ENCODE measurements around the gene NLRP9.

The NLRP9 gene

DNA sequence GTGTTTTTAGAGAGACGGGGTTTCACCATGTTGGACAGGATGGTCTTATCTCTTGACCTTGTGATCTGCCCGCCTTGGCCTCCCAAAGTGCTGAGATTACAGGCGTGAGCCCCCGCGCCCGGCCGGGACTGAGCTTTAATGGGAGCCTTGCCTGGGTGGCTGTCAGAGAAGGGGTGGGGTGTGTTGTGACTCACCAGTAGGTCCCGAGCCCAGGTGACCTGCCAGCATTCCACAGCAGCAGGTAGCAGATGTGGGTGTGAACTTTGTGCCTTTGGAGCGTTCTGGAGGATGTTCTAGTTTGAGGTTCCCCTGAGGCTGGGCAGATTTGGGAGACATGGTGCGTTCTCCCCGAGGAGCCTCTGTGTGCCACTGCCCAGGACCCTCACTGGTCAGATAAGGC lies 70.2 kb downstream of the NLRP9 start:
- Mint-ChIP-seq H3K9me3 (no peaks in the 10 kb centered on the region), H3K27ac (no peak overlapping the region), H3K27me3 (ENCODE audit: low read depth, poor library complexity) (peaks cover 3% of the 10 kb centered on the region), H3K4me1 (peaks cover 19% of the 10 kb centered on the region), H3K4me3 (no peak overlapping the region), H3K36me3 (ENCODE audit: low read depth) (peaks cover 43% of the 10 kb centered on the region)
- DNase-seq: no peak
- TF ChIP-seq, protein P1, sequence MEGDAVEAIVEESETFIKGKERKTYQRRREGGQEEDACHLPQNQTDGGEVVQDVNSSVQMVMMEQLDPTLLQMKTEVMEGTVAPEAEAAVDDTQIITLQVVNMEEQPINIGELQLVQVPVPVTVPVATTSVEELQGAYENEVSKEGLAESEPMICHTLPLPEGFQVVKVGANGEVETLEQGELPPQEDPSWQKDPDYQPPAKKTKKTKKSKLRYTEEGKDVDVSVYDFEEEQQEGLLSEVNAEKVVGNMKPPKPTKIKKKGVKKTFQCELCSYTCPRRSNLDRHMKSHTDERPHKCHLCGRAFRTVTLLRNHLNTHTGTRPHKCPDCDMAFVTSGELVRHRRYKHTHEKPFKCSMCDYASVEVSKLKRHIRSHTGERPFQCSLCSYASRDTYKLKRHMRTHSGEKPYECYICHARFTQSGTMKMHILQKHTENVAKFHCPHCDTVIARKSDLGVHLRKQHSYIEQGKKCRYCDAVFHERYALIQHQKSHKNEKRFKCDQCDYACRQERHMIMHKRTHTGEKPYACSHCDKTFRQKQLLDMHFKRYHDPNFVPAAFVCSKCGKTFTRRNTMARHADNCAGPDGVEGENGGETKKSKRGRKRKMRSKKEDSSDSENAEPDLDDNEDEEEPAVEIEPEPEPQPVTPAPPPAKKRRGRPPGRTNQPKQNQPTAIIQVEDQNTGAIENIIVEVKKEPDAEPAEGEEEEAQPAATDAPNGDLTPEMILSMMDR (IDR thresholded peaks at IDR 0.05): no peak

DNA sequence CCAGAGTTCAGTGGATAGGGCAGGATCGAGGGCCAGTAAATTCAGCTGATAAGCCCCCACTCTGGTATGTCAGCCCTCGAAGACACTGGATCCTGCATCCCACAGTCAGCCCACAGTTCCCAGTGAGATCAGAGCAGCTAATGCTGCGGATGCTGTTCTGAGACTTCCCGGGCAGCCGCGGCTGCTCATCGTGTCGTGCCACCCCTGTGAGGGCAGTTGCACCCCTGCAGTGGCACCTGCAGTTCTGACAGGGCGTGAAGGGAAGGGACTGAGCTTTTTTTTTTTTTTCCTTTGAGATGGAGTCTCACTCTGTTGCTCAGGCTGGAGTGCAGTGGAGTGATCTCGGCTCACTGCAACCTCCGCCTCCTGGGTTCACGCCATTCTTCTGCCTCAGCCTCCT lies 70.7 kb downstream of the NLRP9 start:
- peaks cover 19% of the 10 kb centered on the region for H3K4me1 Mint-ChIP-seq
- H3K4me3 Mint-ChIP-seq: no peak overlapping the region
- H3K9me3 Mint-ChIP-seq: no peaks in the 10 kb centered on the region
- peaks cover 3% of the 10 kb centered on the region for H3K27me3 Mint-ChIP-seq (ENCODE audit: low read depth, poor library complexity)
- TF ChIP-seq, protein P1 (IDR thresholded peaks at IDR 0.05): no peak
- H3K27ac Mint-ChIP-seq: no peak overlapping the region
- no peak for DNase-seq
- H3K36me3 Mint-ChIP-seq (ENCODE audit: low read depth): peaks cover 47% of the 10 kb centered on the region

DNA sequence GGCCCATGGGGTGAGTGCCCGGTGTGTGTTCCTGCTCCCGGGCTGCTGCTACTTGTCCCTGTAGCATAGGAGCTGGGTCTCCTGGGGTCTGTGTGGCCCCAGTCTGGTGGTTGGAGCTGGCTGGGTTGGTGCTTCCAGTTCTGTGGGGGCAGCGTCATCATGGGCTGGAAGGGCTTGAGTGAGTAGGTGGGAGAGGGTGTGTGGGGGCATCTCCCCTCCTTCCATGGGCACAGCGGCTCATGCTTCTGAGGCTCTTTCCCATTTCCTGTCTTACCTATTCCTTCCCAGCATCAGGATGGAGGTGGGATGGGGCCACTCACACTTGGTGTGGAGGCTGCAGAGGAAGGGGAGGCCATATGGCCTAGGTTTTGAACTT lies 71.2 kb downstream of the NLRP9 start:
- Mint-ChIP-seq H3K4me1 (peaks cover 16% of the 10 kb centered on the region), H3K4me3 (no peak overlapping the region), H3K36me3 (ENCODE audit: low read depth) (peaks cover 47% of the 10 kb centered on the region), H3K9me3 (no peaks in the 10 kb centered on the region), H3K27ac (peak overlapping the region; percentile 16), H3K27me3 (ENCODE audit: low read depth, poor library complexity) (peaks cover 3% of the 10 kb centered on the region)
- TF ChIP-seq, protein P1 (IDR thresholded peaks at IDR 0.05): no peak
- no peak for DNase-seq

DNA sequence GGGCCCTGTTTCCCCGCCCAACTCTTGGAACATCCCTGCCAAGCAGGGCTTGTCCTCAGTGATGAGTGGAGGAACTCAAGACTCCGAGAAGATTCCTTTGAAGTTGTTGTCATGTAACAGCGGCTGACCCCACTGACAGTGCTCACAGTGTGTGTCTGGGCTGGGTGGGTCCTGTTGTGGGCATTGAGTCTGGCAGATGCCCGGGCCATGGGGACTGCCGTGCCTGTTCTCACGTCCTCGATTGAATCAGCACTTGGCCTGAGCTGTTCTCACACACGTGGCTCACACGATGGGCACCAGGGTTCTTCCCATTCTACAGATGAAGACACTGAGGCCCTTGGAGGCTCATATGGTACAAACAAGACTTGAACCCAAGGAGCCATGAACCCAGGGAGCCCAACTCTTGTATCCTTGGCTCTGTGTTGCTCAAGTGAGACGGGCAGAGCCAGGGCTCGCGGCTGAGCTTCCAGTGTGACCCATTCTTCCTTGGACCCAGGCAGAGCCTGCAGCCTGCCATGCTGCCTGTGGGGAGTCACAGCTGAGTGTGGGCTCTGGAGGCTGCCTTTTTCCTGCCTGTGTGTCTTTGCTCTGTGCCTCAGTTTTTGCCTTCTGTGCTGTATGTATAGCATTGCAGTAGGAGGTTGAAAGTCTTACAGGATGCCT lies 71.7 kb downstream of the NLRP9 start:
- TF ChIP-seq, protein P1 (IDR thresholded peaks at IDR 0.05): no peak
- H3K36me3 Mint-ChIP-seq (ENCODE audit: low read depth): peaks cover 51% of the 10 kb centered on the region
- no peaks in the 10 kb centered on the region for H3K9me3 Mint-ChIP-seq
- peaks cover 17% of the 10 kb centered on the region for H3K4me1 Mint-ChIP-seq
- DNase-seq: no peak
- H3K27ac Mint-ChIP-seq: peak overlapping the region; percentile 16
- no peak overlapping the region for H3K4me3 Mint-ChIP-seq
- peaks cover 3% of the 10 kb centered on the region for H3K27me3 Mint-ChIP-seq (ENCODE audit: low read depth, poor library complexity)

DNA sequence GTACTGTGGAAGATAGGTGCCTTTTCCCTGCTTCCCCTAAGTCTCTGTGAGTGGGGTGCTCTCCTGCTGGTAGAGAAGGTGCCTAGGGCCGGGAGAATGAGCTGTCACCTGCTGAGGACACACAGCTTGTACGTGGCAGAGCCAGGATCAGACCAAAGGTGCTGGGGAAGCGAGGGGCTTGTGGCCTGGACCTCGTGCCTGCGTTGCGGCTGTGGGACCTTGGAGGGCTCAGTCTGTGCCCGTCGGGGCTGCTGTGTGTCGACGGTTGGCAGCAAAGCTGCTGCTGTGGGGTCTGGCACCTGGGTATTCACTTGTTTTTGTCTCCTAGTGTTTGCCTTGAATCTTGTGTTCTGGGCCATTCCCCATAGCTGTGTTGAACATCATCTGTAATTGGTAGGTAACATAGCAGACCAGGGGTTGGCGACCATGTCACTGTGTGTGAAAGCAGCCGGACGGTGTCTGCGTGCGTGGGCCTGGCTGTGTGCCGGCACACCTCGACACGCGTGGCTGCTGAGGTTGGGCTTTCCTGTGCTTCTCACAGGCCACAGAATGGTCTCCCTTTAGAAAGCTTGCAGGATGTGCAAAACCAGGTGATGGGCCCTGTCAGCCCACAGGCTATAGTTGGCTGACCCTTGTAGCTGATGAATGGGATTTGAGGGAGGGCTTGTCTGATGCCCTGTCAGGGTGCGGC lies 74.2 kb downstream of the NLRP9 start:
- TF ChIP-seq, protein P1 (IDR thresholded peaks at IDR 0.05): no peak
- Mint-ChIP-seq H3K36me3 (ENCODE audit: low read depth) (peaks cover 54% of the 10 kb centered on the region), H3K27ac (peak overlapping the region; percentile 82), H3K9me3 (no peaks in the 10 kb centered on the region), H3K4me1 (peaks cover 12% of the 10 kb centered on the region), H3K27me3 (ENCODE audit: low read depth, poor library complexity) (no peaks in the 10 kb centered on the region), H3K4me3 (no peak overlapping the region)
- DNase-seq: no peak

DNA sequence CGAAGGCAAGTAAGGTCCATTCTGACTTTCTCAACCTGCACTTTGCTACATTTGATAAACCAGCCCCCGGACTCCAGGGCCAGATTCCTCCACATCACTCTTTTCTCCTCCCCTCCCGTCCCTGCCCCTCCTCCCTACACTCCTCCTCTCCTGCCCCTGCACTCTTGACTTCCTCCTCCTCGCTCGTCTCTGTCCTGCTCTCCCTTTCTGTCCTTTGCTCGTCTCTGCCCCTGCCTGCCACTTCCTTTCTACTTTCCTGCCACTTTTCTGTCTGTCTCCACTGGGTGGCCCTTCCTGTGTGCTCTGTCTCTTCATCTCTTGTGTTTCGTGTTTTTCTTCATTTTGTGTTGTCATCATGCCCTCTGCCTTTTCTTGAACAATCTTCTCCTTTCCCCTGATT lies 76.4 kb downstream of the NLRP9 start:
- H3K9me3 Mint-ChIP-seq: no peaks in the 10 kb centered on the region
- peaks cover 30% of the 10 kb centered on the region for H3K4me1 Mint-ChIP-seq
- DNase-seq: no peak
- TF ChIP-seq, protein P1 (IDR thresholded peaks at IDR 0.05): no peak
- H3K36me3 Mint-ChIP-seq (ENCODE audit: low read depth): peaks cover 48% of the 10 kb centered on the region
- no peaks in the 10 kb centered on the region for H3K27me3 Mint-ChIP-seq (ENCODE audit: low read depth, poor library complexity)
- H3K4me3 Mint-ChIP-seq: no peak overlapping the region
- peak overlapping the region; percentile 82 for H3K27ac Mint-ChIP-seq

Data from nephron progenitor cell (in vitro differentiated cells).